Skeletal muscle tissue (tissue), 4 donors: ENCODE results near the gene FERMT1. TPM values are rescaled to one million over a fixed set of nuclear protein-coding genes. Genes with fewer than 3 reads are reported as not detected.

Source experiments
- H3K27ac ChIP-seq: one replicate; pipeline ENCODE4 v1.7.0; 2013; ENCODE audit warnings: mild to moderate bottlenecking, low read depth, low read length, inconsistent platforms
- H3K27me3 ChIP-seq, 3 donors: one replicate each; pipeline ENCODE4 v1.7.0; 2013; ENCODE audit warnings: low read length in 3 of 3; ENCODE audit not compliant: control insufficient read depth in 3 of 3, insufficient read depth in 3 of 3
- H3K36me3 ChIP-seq, 3 donors: one replicate each; pipeline ENCODE4 v1.7.0; 2013; ENCODE audit warnings: low read length in 3 of 3; ENCODE audit not compliant: control insufficient read depth in 3 of 3, insufficient read depth in 3 of 3
- H3K4me1 ChIP-seq, 3 donors: one replicate each; pipeline ENCODE4 v1.7.0; 2013; ENCODE audit warnings: low read length in 3 of 3, mild to moderate bottlenecking in 3 of 3; ENCODE audit not compliant: control insufficient read depth in 3 of 3, insufficient read depth in 3 of 3
- H3K4me3 ChIP-seq, 3 donors: one replicate each; pipeline ENCODE4 v1.7.0; 2013; ENCODE audit warnings: low read length in 3 of 3
- H3K9ac ChIP-seq, 3 donors: one replicate each; pipeline ENCODE4 v1.7.0; 2013; ENCODE audit warnings: low read length in 3 of 3, mild to moderate bottlenecking in 3 of 3, moderate library complexity in 2 of 3, low read depth in 1 of 3
- H3K9me3 ChIP-seq, 3 donors: one replicate each; pipeline ENCODE4 v1.7.0; 2013; ENCODE audit warnings: low read length in 3 of 3; ENCODE audit not compliant: control insufficient read depth in 3 of 3
- total RNA-seq: library from RNA; depleted of rRNA; stranded (reverse); fragments of >200 nt; gene quantifications from one replicate; pipeline ENCODE4 v1.2.3, GENCODE V29; 2014
- donor health status: Osteomylitis.

The FERMT1 gene
- total RNA-seq, result not detected

DNA sequence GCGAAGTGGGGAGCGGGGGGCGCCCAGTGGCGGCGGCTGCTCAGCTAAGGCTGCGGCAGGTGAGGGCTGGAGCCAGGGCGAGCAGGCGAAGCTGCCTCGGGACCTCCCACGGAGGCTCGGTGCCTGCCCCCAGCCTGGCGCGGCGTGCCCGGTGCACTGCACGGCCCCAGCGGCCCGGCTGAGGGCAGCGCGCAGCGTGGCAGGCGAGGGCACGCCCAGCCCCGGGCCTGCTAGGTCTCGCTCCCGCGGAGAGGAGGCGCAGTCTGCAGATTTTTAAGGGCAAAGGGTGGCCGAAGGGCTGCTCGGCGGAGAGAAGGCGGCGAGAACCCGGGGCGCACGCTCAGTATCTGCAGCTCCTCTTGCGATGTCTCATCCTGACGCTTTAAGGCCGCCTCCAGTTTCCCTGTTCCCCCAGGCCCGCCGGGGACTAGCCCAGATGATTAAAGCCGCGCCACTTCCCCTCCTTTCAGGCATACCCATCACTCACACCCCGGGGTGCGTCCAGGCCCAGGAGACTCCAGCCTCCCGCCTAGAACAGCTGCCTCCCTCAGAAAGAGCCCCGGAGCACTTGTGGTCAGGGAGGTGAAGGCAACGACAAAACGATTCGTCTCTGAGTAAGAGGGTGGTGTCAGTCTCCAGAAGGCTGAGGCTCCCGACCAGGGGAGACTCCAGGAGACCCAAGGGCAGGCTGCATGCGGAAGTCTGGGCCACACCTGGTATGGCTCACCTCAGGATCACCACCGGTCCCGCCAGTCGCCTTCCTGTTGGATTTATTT, at the start of gene FERMT1:
Gene FERMT1, minus strand, starts transcription at position 158 of the 776 bp plus-strand sequence. CDS start 3,476 bp downstream, outside the sequence.
- H3K4me3 ChIP-seq, result peak within 1 kb of the TSS; percentile 61 to 70 (median 65)
- no peak within 1 kb of the TSS for H3K27ac ChIP-seq
- no peaks in the 10 kb centered on the region for H3K9me3 ChIP-seq
- H3K4me1 ChIP-seq, result peaks cover 5 to 14% (median 13%) of the 10 kb centered on the region in 3 donors
- H3K27me3 ChIP-seq, result peaks cover 11 to 22% (median 16%) of the 10 kb centered on the region in 3 donors
- H3K9ac ChIP-seq, result peak within 1 kb of the TSS in 2 of 3 donors; percentile 21 to 64
- H3K36me3 ChIP-seq, result no peaks in the 10 kb centered on the region

DNA sequence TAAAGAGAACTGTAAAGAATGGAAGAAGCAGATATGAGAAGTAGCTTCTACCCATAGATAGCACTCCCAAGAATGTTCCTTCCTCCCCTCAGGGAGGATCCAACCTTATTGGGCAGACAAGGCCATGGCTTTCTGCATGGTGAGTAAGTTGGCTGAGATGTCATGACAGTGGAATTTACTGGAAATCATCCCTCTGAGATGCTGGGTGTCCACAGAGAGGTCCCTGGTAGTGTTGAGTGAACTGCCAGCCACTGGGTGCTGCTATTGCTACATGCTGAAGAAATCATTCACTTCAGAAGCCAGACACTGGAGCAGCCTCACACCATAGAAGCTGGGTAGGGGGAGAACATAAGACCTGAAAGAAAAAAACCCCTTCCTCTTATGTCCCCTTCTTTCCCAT, 46.4 kb upstream of the FERMT1 start:
- H3K27me3 ChIP-seq, result no peaks in the 10 kb centered on the region

GRCh38 chr20:6168204-6168603, 45.4 kb upstream of the FERMT1 start:
- Histone ChIP-seq H3K27me3 (no peaks in the 10 kb centered on the region), H3K9ac (no peak overlapping the region), H3K9me3 (peaks cover 4 to 5% (median 4%) of the 10 kb centered on the region in 3 donors), H3K4me1 (peaks cover 9 to 16% (median 14%) of the 10 kb centered on the region in 3 donors), H3K4me3 (no peak overlapping the region), H3K36me3 (no peaks in the 10 kb centered on the region), H3K27ac (no peak overlapping the region)

More for the DNA sequence above, 46.4 kb upstream of the FERMT1 start:
- Histone ChIP-seq H3K4me1 (peaks cover 6 to 13% (median 10%) of the 10 kb centered on the region in 3 donors), H3K9ac (no peak overlapping the region), H3K9me3 (peaks cover 4 to 5% (median 4%) of the 10 kb centered on the region in 3 donors), H3K36me3 (no peaks in the 10 kb centered on the region), H3K27ac (no peak overlapping the region), H3K4me3 (no peak overlapping the region)

DNA sequence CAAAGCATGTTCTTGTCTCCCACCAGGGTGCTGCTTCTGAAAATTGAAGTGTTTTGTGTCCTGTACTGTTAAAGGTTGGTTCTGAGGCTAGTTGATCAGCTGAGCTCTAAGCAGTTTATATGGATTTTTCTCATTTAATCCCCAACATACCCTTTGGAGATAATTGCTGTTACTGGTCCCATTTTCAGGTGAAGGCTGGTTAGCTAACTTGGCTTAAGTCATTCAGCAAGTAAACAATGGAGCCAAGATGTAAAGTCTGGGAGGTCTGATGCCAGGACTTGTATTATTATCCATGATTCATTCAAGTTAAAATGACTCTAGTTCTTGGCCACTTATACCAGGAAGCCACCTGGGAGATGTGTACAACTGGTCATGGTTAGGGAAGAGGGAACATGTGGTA, 42.5 kb upstream of the FERMT1 start:
- no peak overlapping the region for H3K9ac ChIP-seq
- H3K4me1 ChIP-seq, result peaks cover 14 to 23% (median 20%) of the 10 kb centered on the region in 3 donors
- H3K4me3 ChIP-seq, result no peak overlapping the region
- no peaks in the 10 kb centered on the region for H3K36me3 ChIP-seq
- H3K27ac ChIP-seq, result peak overlapping the region; percentile 39
- no peaks in the 10 kb centered on the region for H3K27me3 ChIP-seq
- no peaks in the 10 kb centered on the region for H3K9me3 ChIP-seq

GRCh38 chr20:6164421-6165341, 41.9 kb upstream of the FERMT1 start:
- Histone ChIP-seq H3K27me3 (no peaks in the 10 kb centered on the region), H3K9ac (peak overlapping the region in 1 of 3 donors; percentile 23), H3K9me3 (no peaks in the 10 kb centered on the region), H3K27ac (peak overlapping the region; percentile 39), H3K4me3 (peak overlapping the region in 2 of 3 donors; percentile 33 to 56), H3K36me3 (no peaks in the 10 kb centered on the region), H3K4me1 (peaks cover 14 to 23% (median 20%) of the 10 kb centered on the region in 3 donors)

- Histone ChIP-seq H3K9ac (no peak overlapping the region), H3K4me1 (peaks cover 14 to 23% (median 20%) of the 10 kb centered on the region in 3 donors), H3K27me3 (no peaks in the 10 kb centered on the region), H3K4me3 (no peak overlapping the region), H3K9me3 (peaks cover 0 to 3% (median 0%) of the 10 kb centered on the region in 3 donors), H3K27ac (no peak overlapping the region), H3K36me3 (no peaks in the 10 kb centered on the region)
Measured at GRCh38 chr20:6160736-6161135, 37.9 kb upstream of the FERMT1 start.

GRCh38 chr20:6157345-6157744, 34.5 kb upstream of the FERMT1 start:
- Histone ChIP-seq H3K9ac (no peak overlapping the region), H3K27me3 (no peaks in the 10 kb centered on the region), H3K4me3 (no peak overlapping the region), H3K27ac (no peak overlapping the region), H3K9me3 (peaks cover 0 to 3% (median 0%) of the 10 kb centered on the region in 3 donors), H3K4me1 (peaks cover 3 to 8% (median 5%) of the 10 kb centered on the region in 3 donors), H3K36me3 (no peaks in the 10 kb centered on the region)

- Histone ChIP-seq H3K4me1 (no peaks in the 10 kb centered on the region), H3K27ac (no peak overlapping the region), H3K36me3 (no peaks in the 10 kb centered on the region), H3K9me3 (peaks cover 0 to 3% (median 0%) of the 10 kb centered on the region in 3 donors), H3K4me3 (no peak overlapping the region), H3K9ac (no peak overlapping the region), H3K27me3 (no peaks in the 10 kb centered on the region)
Measured at GRCh38 chr20:6152777-6153176, 29.9 kb upstream of the FERMT1 start.

GRCh38 chr20:6148073-6148472, 25.2 kb upstream of the FERMT1 start:
- no peaks in the 10 kb centered on the region for H3K36me3 ChIP-seq
- H3K27me3 ChIP-seq, result no peaks in the 10 kb centered on the region
- no peak overlapping the region for H3K4me3 ChIP-seq
- no peaks in the 10 kb centered on the region for H3K4me1 ChIP-seq
- H3K9me3 ChIP-seq, result no peaks in the 10 kb centered on the region
- H3K9ac ChIP-seq, result no peak overlapping the region
- H3K27ac ChIP-seq, result no peak overlapping the region
